SK-N-SH treated with all-trans-retinoic acid at 6 μM for 48 hours (cell line): Measurements from ENCODE around the gene AMPH.

Experiments used
- ARNTL ChIP-seq: fragments of 450-650 bp; formaldehyde crosslinking; IDR thresholded peaks from 2 replicates; pipeline ENCODE4 v1.5.0; 2020; ENCODE audit warnings: low read depth, mild to moderate bottlenecking, moderate library complexity, borderline replicate concordance
- CREB5 ChIP-seq: fragments of 250-450 bp; sonication (Bioruptor Pico); IDR thresholded peaks from 2 replicates; pipeline ENCODE4 v1.5.1; 2020; ENCODE audit warnings: low read depth, mild to moderate bottlenecking, moderate library complexity
- ESRRG ChIP-seq: fragments of 250-450 bp; sonication (Bioruptor Pico); IDR thresholded peaks from 2 replicates; pipeline ENCODE4 v1.6.1; 2021; ENCODE audit warnings: mild to moderate bottlenecking
- GLIS3 ChIP-seq: fragments of 250-450 bp; sonication (Bioruptor Pico); IDR thresholded peaks from 2 replicates; pipeline ENCODE4 v1.5.0; 2020; ENCODE audit warnings: mild to moderate bottlenecking, moderate library complexity
- PATZ1 ChIP-seq: fragments of 250-450 bp; sonication (Bioruptor Pico); IDR thresholded peaks from 2 replicates; pipeline ENCODE4 v1.8.0; 2020; ENCODE audit warnings: mild to moderate bottlenecking, moderate library complexity, borderline replicate concordance
- POU6F1 ChIP-seq: fragments of 250-450 bp; sonication (Bioruptor Pico); IDR thresholded peaks from 2 replicates; pipeline ENCODE4 v1.8.0; 2021; ENCODE audit warnings: low read depth, mild to moderate bottlenecking, moderate library complexity, borderline replicate concordance
- PPARA ChIP-seq: fragments of 250-450 bp; sonication (Bioruptor Pico); IDR thresholded peaks from 2 replicates; pipeline ENCODE4 v1.5.0; 2020; ENCODE audit warnings: mild to moderate bottlenecking, borderline replicate concordance
- RARB ChIP-seq: fragments of 250-450 bp; sonication (Bioruptor Pico); IDR thresholded peaks from 2 replicates; pipeline ENCODE4 v1.8.0; 2021; ENCODE audit warnings: mild to moderate bottlenecking, moderate library complexity
- SNAI2 ChIP-seq: fragments of 250-450 bp; sonication (Bioruptor Pico); IDR thresholded peaks from 2 replicates; pipeline ENCODE4 v1.5.0; 2020; ENCODE audit warnings: mild to moderate bottlenecking, moderate library complexity
- TOX ChIP-seq: fragments of 250-450 bp; sonication (Bioruptor Pico); IDR thresholded peaks from 2 replicates; pipeline ENCODE4 v1.8.0; 2021; ENCODE audit warnings: mild to moderate bottlenecking, moderate library complexity, borderline replicate concordance
- ZNF70 ChIP-seq: fragments of 450-650 bp; formaldehyde crosslinking; IDR thresholded peaks from 2 replicates; pipeline ENCODE4 v1.5.0; 2020; ENCODE audit warnings: mild to moderate bottlenecking, moderate library complexity

GRCh38 chr7:38507384-38507783, 123.8 kb downstream of the AMPH start:
- TF ChIP-seq GLIS3 (CRISPR knock-in tag) (no peak), PATZ1 (CRISPR knock-in tag) (no peak), ARNTL (no peak), PPARA (CRISPR knock-in tag) (no peak), POU6F1 (CRISPR knock-in tag) (no peak), RARB (CRISPR knock-in tag) (no peak), ESRRG (CRISPR knock-in tag) (no peak), CREB5 (CRISPR knock-in tag) (no peak), ZNF70 (CRISPR knock-in tag) (no peak), TOX (CRISPR knock-in tag) (no peak), SNAI2 (CRISPR knock-in tag) (no peak)
